ENCODE measurements around the gene TRAK2.
"Not testable (repeated sequence)": the region's sequence is repeated elsewhere in the genome, so short reads cannot be mapped to it uniquely, and the experiment has no call there.

The TRAK2 gene, protein sequence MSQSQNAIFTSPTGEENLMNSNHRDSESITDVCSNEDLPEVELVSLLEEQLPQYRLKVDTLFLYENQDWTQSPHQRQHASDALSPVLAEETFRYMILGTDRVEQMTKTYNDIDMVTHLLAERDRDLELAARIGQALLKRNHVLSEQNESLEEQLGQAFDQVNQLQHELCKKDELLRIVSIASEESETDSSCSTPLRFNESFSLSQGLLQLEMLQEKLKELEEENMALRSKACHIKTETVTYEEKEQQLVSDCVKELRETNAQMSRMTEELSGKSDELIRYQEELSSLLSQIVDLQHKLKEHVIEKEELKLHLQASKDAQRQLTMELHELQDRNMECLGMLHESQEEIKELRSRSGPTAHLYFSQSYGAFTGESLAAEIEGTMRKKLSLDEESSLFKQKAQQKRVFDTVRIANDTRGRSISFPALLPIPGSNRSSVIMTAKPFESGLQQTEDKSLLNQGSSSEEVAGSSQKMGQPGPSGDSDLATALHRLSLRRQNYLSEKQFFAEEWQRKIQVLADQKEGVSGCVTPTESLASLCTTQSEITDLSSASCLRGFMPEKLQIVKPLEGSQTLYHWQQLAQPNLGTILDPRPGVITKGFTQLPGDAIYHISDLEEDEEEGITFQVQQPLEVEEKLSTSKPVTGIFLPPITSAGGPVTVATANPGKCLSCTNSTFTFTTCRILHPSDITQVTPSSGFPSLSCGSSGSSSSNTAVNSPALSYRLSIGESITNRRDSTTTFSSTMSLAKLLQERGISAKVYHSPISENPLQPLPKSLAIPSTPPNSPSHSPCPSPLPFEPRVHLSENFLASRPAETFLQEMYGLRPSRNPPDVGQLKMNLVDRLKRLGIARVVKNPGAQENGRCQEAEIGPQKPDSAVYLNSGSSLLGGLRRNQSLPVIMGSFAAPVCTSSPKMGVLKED

DNA sequence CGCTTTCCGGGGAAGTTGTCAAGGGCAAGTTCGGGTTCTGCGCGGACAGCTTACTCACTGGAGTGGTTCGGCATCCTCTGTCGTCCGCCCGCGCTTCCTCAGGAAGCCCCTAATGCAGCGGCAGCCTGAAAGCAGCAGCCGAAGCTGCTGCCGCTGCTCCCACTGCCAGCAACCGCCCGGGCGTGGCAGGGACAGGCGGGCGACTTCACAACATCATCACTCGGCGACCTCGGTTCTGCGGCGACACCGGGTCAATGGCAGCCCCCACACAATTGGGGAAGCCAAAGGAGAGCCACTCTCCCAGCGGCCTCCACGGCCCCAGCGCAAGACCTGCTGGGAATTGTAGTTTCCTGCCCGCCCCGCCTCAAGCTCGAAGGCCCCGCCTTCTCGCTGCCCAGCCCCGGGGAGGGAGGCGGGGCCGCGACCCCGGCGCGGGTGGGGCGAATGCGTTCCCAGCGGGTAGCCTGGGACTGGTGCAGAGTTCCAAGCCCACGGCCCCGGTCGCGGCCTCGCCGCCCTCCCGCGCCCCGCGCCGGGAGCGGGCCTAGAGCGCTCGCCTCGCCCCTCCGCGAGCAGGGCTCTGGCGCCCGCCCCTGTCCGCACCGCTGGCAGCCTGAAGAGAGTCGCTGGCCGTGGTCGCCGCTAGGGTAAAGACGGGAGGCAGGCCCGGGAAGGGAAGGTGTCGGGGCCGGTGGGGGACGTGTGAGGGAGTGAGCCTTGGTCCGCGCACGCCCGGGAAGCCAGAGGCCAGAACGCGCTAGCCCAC lies at the start of gene TRAK2, which contains the start of gene STRADB:
TRAK2 (minus strand) TSS at position 167 of the 766 bp plus-strand sequence. CDS start 30,951 bp downstream, outside the sequence.
STRADB (plus strand) TSS at position 449 of the 766 bp plus-strand sequence. CDS start 3,101 bp downstream, outside the sequence.
- DNase-seq (ENCODE audit: low read depth) = peak; percentile 94

DNA sequence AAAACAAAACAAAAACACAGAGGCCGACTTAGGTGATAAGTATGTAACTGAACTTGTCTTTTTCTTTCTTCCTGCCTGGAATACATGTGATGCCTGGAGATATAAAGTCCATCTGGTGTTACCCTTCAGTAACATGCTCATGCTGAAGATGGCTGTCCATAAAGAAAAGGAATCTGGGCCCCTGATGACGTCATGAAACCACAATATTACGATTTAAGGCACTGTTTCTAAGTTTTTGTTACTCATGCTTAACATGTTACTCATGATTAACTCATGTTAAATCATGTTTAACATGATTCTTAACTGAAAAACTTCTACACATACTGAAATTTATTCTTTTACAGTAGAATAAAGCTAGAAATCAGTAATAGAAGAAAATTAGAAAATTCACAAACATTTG lies 49.3 kb upstream of the TRAK2 start:
- DNase-seq (ENCODE audit: low read depth) = peak; percentile 46

DNA sequence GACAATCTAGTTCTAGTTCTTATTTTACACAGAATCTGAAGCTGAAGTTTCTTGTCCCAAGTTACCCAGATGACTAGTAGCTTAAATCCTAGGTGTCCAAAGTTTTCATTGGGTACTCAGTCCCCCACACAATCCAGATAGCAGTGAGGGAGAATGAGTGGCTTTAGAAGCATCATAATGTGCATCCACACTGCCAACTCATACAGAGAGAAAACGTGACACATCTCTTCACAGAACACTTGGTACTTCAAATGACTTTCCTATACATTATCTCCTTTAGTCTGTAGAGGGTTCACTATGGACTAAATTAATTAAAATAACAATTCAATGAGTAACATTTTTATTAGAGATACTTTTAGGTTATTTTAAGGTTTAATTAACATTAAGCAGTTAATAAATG lies 45.5 kb upstream of the TRAK2 start:
- DNase-seq (ENCODE audit: low read depth) = no peak

DNA sequence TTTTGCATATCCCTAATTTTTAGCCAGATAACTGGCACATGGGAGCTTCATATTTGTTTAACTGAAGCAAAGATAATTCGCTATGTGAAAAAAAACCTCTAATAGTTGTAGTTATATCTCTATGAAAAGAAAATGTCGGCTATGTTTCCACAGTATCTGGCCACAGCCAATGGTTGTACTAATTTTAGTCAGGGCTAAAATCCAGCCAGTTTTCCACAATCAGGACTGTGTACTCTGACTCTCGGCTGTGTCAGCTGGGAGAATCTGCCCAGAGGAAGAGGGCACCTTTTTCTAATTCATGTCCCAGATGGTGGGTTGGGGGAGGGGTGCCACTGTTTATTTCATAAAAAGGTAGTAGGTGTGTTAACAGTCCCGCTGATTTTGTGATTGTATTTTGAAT lies 39.0 kb upstream of the TRAK2 start:
- no peak for DNase-seq (ENCODE audit: low read depth)

DNA sequence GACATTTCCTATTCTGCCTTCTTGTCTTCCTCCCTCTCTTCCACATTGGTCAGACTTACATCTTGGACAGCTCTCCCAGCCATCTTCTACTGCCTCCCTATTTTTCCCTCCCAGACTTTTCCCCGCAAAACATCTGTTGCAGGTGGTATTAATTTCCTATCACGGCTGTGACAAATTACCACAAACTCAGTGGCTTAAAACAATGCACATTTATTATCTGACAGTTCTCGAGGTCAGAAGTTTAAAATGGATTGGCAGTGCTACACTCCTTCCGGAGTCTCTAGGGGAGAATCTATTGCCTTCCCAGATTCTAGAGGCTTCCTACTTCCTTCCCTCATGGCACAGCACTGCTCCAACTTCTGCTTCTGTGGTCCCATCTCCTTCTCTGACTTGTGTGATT lies 33.5 kb upstream of the TRAK2 start:
- no peak for DNase-seq (ENCODE audit: low read depth)

DNA sequence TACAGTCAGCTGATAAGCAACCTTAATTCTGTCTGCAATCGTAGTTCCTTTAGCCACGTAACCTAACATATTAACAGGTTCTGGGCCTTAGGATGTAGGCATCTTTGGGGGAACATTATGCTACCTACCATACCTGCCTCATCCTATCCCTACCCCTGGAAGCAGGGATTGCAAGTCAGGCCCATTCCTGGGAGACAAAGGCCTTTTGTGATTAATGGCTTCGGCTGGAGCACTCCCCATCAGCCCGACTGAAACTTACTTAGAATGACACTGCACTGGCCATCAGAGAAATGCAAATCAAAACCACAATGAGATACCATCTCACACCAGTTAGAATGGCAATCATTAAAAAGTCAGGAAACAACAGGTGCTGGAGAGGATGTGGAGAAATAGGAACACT lies 32.5 kb upstream of the TRAK2 start:
- not testable (repeated sequence) for DNase-seq (ENCODE audit: low read depth)

DNA sequence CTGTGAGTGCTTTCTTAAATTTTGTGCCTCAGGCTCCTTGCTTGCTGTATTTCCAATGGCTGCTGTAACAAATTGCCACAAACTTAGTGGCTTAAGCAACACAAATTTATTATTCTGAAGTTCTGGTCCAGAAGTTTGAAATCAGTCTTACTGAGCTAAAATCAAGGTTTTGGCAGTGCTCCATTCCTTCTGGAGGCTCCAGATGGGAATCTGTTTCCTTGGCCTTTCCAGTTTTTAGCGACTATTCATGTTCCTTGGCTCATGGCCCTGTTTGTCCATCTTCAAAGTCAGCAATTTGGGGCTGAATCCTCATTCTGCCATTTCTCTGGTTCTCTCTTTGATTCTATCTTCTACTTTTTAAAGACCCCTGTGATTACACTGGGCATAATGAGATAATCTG lies 32.1 kb upstream of the TRAK2 start:
- no peak for DNase-seq (ENCODE audit: low read depth)

DNA sequence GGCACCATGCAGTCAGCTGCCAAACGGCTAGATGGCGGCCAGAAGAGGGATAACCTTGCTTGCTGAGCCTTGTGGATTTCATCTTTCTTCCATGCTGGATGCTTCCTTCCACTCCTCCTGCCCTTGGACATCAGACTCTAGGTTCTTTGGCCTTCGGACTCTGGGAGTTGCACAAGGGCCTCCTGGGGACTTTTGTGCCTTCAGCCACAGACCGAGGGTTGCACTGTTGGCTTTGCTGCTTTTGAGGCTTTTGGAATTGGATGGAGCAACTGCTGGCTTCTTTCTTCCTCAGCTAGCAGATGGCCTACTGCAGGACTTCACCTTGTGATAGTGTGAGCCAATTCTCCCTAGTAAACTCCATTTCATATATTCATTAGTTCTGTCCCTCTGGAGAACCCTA lies 31.3 kb upstream of the TRAK2 start:
- DNase-seq (ENCODE audit: low read depth) = no peak

DNA sequence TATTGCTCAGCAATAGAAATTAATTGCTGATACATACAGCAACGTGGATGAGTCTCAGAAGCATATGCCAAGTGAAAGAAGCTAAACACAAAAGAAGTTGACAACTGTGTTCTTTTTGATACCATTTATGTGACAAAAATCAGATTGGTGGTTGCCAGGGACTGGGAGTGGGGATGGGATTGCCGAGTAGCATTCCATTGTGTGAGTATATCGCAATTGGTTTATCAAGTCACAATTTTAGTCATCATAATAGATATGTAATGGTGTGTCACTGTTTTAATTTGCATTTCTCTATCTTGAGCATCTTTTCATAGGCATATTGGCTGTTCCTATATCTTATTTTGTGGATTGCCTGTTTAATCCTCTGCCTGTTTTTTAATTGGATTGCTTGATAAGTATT lies 21.2 kb upstream of the TRAK2 start:
- DNase-seq (ENCODE audit: low read depth) = peak; percentile 44

DNA sequence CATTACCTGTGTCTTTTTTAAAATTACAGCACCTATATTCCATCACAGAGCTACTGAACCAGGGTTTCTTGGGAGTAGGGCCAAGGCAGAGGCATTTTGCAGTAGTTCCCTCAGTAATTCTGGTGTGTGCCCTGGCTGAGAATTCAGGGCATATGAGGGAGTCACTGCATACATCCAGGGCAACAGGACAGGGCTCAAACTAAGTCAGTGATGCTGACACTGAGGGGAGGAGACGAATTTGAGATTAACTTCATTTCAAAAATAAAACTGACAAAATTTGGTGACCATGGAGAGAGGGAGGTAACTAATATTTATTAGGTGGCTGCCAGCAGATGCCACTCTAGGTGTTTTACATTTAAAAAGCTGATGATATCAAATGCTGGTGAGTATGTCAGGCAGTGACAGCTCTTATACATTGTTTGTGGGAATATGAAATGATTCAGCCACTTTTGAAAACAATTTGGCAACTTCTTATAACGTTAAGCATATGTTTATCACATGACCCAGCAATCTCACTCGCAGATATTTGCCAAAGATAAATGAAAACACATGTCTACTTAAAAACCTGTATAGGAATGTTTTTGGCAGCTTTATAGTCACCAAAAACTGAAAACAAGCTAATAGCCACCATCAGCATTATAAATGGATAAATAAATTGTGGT lies 20.6 kb upstream of the TRAK2 start:
- peak; percentile 90 for DNase-seq (ENCODE audit: low read depth)

DNA sequence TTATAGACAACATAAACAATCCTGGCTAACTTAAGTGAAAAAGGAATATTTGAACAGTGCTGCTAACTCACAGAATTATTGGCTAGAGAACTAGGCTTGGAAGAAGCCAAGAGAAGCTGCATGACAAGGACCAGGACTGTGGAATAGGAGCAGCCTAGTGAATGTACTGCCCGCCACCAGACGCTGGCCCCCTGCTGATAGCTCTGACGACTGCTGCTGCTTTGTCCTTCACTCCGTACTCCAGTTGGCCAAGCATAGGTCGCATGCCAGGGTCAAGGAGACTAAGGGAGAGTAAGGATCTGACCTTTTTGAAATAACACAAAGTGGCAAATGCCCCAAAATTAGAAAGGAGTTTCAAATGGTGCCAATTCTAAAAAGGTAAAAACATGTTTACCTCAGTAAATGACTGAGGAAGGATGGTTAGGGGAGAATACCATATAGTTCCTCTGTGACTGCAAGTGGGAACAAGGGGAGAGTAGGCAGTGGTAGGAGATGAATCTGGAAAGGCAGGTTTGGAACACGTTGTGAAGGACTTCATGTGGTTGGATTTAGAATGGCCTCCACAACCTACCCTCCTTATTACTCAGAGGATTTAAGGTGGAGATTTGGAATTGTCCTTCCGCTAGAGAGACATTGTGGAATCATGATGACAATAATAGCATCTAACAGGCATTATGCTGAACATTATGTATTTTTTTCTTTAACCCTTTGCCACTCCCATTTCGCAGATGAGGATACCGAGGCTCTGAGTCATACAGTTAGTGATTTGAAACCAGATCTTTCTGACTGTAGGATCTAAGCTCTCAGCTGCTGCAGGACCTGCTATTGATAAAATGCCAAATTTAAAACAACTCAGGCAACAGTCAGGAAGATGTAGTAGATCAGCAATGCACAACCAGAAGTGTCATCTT lies 19.8 kb upstream of the TRAK2 start:
- DNase-seq (ENCODE audit: low read depth) = peak; percentile 81

DNA sequence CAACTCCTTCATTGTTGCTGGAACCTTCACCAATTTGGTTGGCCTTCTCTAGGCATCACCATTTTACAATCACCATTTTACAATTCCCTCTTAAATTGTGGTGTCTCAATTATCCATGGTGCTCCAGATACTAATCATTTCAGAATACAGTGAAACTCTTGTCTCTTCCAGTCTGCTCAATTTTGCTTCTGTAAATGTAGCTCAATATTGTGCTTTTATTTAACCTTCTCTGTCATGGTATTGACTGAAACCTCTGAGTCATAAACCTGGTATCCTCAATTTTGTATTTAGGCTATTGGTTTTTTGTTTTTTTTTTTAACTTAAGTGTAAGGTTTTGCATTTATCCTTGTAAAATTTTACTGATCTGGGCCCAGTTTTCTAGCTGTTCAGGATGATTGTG lies 16.4 kb upstream of the TRAK2 start:
- peak; percentile 18 for DNase-seq (ENCODE audit: low read depth)

DNA sequence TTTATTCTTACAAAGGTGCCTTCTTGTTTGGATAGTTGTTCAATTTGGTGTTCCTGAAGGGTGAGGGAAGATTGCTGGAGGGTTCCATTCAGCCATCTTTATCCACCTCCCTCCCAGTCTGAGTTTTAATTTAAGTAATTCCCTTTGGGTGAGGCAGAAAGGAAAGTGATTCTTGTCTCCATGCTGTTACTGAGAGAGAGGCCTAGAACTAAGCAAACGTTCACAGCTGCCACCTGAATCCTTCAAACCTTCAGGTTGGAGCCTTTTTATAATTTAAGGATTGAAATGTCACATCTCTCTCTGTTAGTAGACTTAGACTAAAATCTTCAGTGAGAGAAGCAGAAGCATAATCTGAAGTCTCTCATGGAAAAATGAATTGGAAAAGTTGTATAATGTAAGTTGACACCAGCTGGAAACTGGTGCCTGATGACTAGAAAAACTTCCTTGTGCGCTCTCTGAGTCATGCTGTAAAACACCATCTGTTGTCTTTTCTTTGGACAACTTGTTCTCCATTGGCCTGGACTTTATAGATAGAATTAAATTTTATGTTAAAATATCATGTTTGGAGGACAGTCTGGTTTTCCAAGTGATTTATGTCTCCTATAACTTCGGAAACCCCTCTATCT lies 14.9 kb upstream of the TRAK2 start:
- peak; percentile 91 for DNase-seq (ENCODE audit: low read depth)

DNA sequence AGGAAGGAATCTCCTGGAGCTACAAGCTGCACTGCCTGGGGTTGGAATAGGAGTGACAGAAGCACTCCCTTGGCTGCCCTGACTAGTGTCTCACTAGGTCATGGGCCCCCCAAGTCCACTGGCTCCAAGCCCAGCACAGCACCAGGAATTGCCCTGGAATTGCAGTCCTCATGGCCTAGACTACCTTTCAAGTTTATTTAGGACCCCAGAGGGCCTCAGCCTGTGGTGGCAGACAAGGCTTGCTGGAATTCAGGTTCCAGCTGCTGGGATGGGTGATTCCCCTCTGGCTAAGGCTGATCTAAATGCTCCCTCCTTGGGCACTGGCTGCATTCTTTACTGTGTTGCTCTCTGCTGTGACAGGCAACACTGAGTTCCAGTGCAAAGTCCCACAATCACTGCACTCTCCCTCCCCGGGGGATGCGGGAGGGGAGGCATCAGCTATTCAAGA lies 14.3 kb upstream of the TRAK2 start:
- peak; percentile 15 for DNase-seq (ENCODE audit: low read depth)

DNA sequence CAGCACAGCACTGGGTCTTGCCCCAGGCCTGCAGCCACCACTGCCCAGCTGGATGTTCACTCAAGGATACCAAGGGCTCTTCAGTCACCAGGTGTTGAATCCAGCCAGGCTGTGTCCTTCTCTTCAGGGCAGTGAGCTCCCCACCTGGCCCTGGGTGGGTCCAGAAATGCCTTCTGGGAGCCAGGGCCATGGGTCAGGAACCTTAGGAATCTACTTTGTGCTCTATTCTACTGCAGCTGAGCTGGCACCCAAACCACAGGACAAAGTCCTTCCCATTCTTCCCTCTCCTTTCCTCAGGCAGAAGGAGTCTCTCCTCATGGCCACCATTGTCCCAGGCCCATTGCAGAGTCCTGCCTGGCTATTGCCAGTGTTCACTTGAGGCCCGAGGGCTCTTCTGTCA lies 13.3 kb upstream of the TRAK2 start:
- DNase-seq (ENCODE audit: low read depth) = no peak

DNA sequence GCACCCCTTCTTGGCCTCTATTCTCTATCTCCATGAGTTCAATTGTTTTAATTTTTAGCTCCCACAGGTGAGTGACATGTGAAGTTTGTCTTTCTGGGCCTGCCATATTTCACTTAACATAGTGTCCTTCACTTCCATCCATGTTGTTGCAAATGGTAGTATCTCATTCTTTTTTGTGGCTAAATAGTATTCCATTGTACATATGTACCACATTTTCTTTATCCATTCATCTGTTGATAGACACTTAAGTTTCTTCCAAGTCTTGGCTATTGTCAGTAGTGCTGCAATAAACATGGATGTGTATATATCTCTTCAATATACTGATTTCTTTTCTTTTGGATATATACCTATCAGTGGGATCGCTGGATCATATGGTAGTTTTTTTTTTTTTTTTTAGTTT lies 9.3 kb upstream of the TRAK2 start:
- DNase-seq (ENCODE audit: low read depth) = no peak

DNA sequence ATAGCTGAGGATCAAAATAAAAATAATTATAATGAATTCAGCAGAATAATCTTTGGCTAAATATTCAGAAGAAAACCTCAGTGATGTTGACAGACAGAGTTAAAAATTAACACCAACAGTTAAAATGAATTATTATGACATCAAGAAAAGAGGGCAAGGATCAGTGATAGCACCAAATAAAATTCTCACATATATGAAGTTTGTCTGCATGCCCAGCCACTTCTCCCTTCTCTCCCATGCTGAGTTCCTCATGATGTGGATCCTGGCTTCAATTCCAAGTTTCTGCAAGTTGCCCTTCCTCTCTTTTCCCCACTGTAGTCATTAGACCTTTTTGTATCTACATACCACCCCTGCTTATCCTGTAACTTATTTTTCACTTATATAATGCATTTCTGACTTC lies 7.1 kb upstream of the TRAK2 start:
- no peak for DNase-seq (ENCODE audit: low read depth)

DNA sequence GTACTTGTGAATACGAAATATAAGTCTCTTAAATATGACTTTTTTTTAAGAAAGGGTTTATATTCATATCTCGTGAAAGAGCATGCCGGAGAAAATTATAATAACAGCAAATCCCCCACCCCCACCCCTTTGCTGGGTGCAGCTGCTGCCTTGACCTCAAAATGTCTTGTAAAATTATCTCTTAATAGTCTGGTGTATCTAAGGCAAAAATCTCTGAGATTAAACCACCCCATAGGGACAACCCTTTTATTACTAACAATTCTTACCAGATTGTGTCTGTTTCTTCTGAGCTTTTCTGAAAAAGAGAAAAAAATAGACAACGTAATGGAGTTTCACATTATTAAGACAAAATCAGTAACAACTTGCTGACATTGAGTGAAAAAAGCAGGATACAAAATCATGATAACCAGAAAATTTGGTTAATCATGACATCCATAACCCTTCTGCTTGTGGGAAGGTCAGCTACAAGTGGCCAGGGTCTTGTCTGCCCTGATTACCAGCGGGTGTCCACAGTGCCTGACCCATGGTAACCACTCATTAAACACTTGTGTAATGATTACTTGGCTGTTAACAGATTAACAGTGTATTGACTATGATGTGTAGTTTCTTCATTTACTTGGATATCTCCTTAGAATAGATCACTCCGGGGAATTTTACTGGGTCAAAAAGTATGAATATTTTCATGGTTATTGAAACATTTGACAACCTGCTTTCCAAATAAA lies 1.8 kb upstream of the TRAK2 start:
- DNase-seq (ENCODE audit: low read depth) = no peak

All from iris pigment epithelial cell (primary cell).